T-helper 1 cell treated with Interleukin-12 subunit alpha and Interleukin-12 subunit beta and Interleukin-4 antibody, amounts not matched to agents 30 μg/mL and 1 μg/mL, for 36 hours (primary cell): ENCODE data around the gene CADPS2.

Experiments
- H3K27ac Mint-ChIP-seq: one replicate; pipeline ENCODE4 v1.8.0; 2021; ENCODE audit warnings: mild to moderate bottlenecking, mixed read lengths
- H3K27me3 Mint-ChIP-seq: one replicate; pipeline ENCODE4 v1.8.0; 2021; ENCODE audit warnings: low read depth, mixed read lengths
- H3K36me3 Mint-ChIP-seq: one replicate; pipeline ENCODE4 v1.8.0; 2021; ENCODE audit warnings: low read depth, mixed read lengths
- H3K4me1 Mint-ChIP-seq: one replicate; pipeline ENCODE4 v1.8.0; 2021; ENCODE audit warnings: low read depth, mixed read lengths
- H3K4me3 Mint-ChIP-seq: one replicate; pipeline ENCODE4 v1.8.0; 2021; ENCODE audit warnings: mild to moderate bottlenecking, moderate library complexity, mixed read lengths
- H3K9me3 Mint-ChIP-seq: one replicate; pipeline ENCODE4 v1.8.0; 2021; ENCODE audit warnings: mixed read lengths

Gene CADPS2

DNA sequence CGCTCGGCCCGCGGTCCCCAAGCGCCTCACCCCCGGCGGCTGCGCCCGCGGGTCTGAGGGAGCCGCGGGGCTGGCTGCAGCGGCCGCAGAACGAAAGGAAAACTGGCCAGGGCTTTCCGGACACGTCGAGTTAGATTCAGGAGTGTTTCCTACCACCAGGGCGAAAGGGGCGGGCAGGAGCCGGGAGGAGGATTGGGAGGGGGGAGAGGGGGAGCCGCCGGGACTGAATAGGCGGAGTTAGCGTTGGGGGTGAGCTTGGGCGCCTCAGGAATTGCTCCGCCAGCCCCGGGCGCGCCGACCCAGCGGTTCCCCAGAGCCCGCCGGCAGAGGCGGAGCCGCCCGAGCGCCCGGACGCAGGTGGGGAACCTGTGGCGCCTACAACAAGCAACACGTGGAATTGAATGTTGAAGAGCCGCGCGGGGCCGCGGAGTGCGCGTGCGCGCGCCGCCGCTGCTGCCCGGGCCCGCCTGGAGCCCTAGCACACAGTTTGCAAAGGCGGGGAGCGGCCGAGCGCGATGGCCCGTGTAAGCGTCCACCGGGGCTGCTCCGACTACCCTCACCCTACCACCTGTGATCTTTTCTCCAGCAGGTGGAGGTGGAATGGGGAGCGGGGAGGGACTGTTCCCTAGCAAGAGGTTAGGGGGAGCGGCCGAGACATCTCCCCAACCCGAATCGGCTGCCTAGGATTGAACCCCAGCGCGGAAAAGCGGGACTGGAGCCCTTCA, at the start of gene CADPS2:
TSS of gene CADPS2 (minus strand) at position 104 of the 725 bp plus-strand sequence. CDS start 123 bp downstream, outside the sequence.
- no peaks in the 10 kb centered on the region for H3K36me3 Mint-ChIP-seq
- no peak within 1 kb of the TSS for H3K27ac Mint-ChIP-seq
- H3K9me3 Mint-ChIP-seq = no peaks in the 10 kb centered on the region
- peak within 1 kb of the TSS; percentile 53 for H3K4me3 Mint-ChIP-seq
- H3K27me3 Mint-ChIP-seq = peaks cover 63% of the 10 kb centered on the region
- peaks cover 4% of the 10 kb centered on the region for H3K4me1 Mint-ChIP-seq

DNA sequence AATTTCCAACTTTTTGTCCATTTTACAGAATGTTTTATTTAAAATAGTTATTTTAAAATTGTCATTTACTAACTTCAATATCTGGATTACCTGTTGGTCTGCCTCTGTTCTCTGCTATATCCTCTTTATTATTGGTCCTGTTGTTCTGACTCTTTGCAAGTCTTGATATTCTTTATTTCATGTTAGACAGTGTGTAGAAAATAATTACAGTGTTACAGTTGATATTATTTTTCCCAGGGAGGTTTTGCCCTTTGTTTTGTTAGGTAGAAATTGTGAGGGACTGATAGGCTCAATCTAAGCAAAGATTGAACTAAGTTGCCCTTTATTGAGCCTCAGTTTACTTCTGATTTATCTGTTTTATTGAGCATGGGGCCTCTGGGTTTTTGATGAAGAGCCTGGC, 49.4 kb upstream of the CADPS2 start:
- Mint-ChIP-seq H3K4me1 (no peaks in the 10 kb centered on the region), H3K9me3 (no peaks in the 10 kb centered on the region), H3K4me3 (no peak overlapping the region), H3K27ac (no peak overlapping the region), H3K27me3 (no peaks in the 10 kb centered on the region), H3K36me3 (no peaks in the 10 kb centered on the region)

DNA sequence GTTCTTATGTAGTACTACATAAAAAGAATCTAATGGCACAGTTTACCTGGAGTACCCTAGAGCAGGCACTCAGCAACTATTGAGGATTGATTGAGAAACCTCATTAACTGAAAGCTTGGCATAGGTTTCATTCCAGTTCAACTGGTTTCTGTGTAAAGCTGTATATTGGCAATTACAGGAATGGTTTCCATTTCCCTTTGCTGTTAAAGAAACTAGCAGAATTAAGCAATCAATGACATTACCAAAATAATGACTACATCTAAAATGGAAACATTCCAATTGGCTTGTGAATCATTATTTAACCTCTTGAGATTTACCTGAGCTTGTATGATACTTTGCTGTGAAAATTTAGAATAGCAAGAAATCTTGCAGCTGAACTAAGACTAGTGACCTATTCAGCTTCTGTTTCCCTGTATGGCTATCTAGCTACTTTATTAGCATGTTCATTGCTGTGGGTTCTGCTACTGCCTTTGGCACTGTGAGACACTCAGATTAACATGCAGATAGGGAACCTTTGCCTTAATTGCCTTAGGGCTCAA, 33.5 kb upstream of the CADPS2 start:
- no peaks in the 10 kb centered on the region for H3K27me3 Mint-ChIP-seq
- no peak overlapping the region for H3K27ac Mint-ChIP-seq
- no peaks in the 10 kb centered on the region for H3K4me1 Mint-ChIP-seq
- no peaks in the 10 kb centered on the region for H3K9me3 Mint-ChIP-seq
- H3K36me3 Mint-ChIP-seq = no peaks in the 10 kb centered on the region
- H3K4me3 Mint-ChIP-seq = no peak overlapping the region

DNA sequence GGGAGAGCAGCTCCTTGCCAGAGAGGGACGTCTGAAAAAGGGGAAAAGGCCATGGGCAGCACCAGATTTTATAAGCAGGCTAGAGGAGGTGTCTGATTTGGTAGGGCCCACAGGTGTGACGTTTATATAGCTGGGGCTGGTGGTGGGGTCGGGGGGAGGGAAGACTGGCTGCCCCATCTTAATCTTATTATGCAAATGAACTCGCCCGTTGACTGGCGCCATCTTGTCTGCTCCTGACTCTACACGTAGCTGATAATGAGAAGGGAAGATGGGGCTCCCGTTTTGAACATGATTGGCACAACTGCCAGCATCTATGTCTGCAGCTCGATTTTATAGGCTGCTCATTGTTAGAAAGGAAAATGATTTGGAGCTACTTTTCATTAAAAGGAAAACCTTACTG, 28.6 kb upstream of the CADPS2 start:
- Mint-ChIP-seq H3K4me1 (no peaks in the 10 kb centered on the region), H3K4me3 (no peak overlapping the region), H3K9me3 (no peaks in the 10 kb centered on the region), H3K27me3 (no peaks in the 10 kb centered on the region), H3K27ac (no peak overlapping the region), H3K36me3 (no peaks in the 10 kb centered on the region)

DNA sequence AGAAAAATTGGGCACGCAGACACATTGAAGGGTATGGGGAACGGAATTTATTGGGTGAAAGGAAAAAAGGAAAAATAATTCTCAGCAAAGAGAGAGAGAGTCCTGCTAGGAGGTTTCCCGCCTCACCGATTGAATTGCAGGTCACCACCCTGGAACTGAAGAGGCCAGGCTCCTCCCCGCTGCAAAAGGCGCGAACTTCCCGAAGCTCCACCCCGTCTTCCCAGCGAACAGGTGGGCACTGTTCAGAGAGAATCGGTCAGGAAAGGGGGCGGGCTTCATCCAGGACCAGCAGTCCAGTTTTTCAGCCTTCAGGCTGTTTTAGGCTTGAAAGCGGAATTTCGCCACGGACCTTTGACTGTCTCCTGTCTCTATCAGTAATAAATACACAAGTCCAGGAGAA, 27.3 kb upstream of the CADPS2 start:
- Mint-ChIP-seq H3K4me1 (no peaks in the 10 kb centered on the region), H3K9me3 (no peaks in the 10 kb centered on the region), H3K27me3 (no peaks in the 10 kb centered on the region), H3K4me3 (no peak overlapping the region), H3K27ac (no peak overlapping the region), H3K36me3 (no peaks in the 10 kb centered on the region)

DNA sequence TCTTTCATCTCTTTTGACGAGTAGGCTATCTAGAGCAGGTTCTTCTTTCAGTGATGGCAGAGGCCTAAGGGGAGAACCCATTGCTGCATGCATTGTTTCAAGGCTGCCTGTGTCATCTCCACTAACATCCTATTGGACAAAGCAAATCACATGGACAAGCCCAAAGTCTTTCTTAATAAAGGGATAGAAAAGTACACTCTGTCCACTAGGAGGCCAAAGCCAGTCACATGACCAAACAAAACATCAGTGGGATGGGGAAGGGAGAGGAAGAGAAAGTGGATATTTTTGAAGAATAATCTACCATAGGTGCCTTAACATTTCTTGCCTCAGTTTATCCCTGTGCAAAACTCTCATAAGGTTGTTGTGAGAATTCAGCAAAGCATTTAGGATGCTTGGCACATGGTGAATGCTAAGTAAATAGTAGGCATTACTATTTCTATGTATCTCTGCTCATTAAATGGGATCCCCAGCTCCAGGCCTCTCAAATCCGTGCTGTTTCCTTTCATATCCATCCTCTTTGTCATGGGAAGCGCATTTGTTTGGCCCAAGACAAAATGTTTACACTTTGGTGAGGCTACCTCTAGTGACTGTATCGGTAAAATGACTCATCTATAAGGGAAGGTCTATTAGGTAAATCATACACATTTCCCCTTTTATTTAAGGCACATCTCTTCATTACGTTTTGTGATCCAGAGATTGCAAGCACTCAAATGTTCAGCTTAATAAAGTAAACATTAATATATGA, 16.7 kb upstream of the CADPS2 start:
- Mint-ChIP-seq H3K4me1 (no peaks in the 10 kb centered on the region), H3K4me3 (no peak overlapping the region), H3K36me3 (no peaks in the 10 kb centered on the region), H3K27me3 (no peaks in the 10 kb centered on the region), H3K9me3 (no peaks in the 10 kb centered on the region), H3K27ac (no peak overlapping the region)

DNA sequence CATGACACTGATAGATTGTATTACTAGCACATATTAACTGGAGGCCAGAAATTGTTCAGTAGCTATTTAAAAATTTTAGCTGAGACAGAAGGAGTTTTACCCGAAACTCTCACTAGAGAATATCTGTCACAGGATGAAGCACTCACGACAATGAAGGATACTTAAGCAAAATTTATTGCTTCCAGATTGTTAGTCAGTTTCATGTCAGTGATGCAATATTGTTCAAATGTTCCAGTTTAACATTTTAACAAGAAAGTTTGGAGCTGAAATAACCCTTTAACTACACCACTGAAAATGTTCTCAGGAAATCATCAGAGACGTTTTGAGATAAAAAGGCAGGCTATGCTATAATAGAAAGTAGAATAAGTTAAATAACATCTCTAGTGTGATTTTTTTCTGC, 15.0 kb upstream of the CADPS2 start:
- H3K9me3 Mint-ChIP-seq = no peaks in the 10 kb centered on the region
- H3K27me3 Mint-ChIP-seq = no peaks in the 10 kb centered on the region
- no peak overlapping the region for H3K27ac Mint-ChIP-seq
- no peaks in the 10 kb centered on the region for H3K36me3 Mint-ChIP-seq
- H3K4me1 Mint-ChIP-seq = no peaks in the 10 kb centered on the region
- no peak overlapping the region for H3K4me3 Mint-ChIP-seq

DNA sequence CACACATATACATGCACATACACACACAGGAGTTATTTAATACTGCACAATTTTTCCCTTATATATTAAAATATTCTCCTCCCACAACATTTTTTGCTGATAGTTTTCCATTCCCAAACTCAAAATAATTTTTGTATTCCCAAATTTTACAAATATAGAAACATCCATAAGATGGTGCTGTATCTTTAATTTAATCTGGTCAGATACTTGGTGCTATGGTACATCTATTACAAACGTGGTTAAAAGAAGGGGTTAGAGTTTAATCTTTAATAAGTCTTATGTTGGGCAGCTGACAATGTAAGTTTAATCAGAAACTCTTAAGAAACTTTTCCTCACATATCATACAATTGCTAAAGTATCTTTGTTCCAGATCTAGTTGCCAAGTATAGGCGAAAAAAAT, 10.2 kb upstream of the CADPS2 start:
- no peaks in the 10 kb centered on the region for H3K36me3 Mint-ChIP-seq
- H3K9me3 Mint-ChIP-seq = no peaks in the 10 kb centered on the region

DNA sequence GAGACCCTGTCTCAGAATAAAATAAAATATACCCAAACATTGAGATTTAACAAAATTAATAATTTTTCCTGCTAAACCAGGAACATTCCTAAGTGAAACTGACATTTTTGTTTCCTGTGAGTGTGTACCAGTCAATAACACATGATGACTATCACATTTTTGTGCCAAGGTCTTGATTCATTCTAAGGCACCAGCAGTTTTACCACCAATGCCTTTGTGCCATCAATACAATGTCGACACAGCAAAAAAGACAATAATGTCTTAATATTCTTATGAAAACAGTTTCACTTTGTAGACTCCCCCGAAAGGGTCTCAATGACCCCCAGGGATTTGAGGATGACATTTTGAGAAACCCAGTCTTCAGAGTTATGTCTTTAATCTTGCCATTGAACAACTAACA, 7.2 kb upstream of the CADPS2 start:
- H3K4me3 Mint-ChIP-seq = no peak overlapping the region
- peaks cover 8% of the 10 kb centered on the region for H3K27me3 Mint-ChIP-seq
- no peak overlapping the region for H3K27ac Mint-ChIP-seq
- no peaks in the 10 kb centered on the region for H3K36me3 Mint-ChIP-seq
- H3K9me3 Mint-ChIP-seq = no peaks in the 10 kb centered on the region
- no peaks in the 10 kb centered on the region for H3K4me1 Mint-ChIP-seq

More for the DNA sequence above, 10.2 kb upstream of the CADPS2 start:
- Mint-ChIP-seq H3K27ac (no peak overlapping the region), H3K4me3 (no peak overlapping the region), H3K27me3 (no peaks in the 10 kb centered on the region), H3K4me1 (no peaks in the 10 kb centered on the region)

DNA sequence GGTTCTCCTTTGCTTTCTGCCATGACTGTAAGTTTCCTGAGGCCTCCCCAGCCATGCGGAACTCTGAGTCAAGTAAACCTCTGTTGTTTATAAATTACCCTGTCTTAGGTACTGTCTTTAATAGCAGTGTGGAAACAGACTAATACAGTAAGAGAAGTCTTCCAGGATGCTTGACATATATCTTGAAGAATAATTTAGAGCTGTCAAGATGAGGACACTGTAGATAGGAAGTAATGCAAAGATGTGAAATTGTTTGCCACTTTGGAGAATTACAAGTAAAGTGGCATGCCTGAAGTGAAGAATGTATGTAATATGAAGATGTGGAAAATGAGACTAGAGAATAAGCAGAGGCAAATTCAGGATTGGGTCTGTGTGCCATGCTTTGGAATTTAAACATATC, 2.9 kb upstream of the CADPS2 start:
- peaks cover 44% of the 10 kb centered on the region for H3K27me3 Mint-ChIP-seq

DNA sequence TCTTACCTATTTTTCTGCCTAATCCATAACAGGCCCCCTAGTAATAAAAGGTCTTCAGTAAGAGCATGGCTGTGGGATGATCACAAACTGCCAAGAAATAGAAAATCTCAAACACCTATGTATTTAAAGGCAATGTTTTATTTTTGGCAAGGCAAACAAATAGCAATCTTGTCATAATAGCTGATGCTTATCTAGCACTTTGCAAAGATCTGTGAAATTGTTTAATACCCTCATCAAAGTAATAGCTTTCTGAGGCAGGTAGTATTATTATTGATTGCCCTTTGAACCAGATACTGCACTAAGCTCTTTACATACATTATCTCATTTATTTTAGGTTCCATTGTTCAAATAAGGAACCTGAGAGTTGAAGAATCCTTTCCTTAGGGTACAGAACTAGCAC, 1.6 kb upstream of the CADPS2 start:
- Mint-ChIP-seq H3K4me1 (peaks cover 4% of the 10 kb centered on the region), H3K9me3 (no peaks in the 10 kb centered on the region), H3K36me3 (no peaks in the 10 kb centered on the region), H3K4me3 (no peak overlapping the region), H3K27ac (no peak overlapping the region), H3K27me3 (peaks cover 54% of the 10 kb centered on the region)

More for the DNA sequence above, 2.9 kb upstream of the CADPS2 start:
- Mint-ChIP-seq H3K36me3 (no peaks in the 10 kb centered on the region), H3K9me3 (no peaks in the 10 kb centered on the region), H3K4me1 (peaks cover 4% of the 10 kb centered on the region), H3K4me3 (no peak overlapping the region), H3K27ac (no peak overlapping the region)

DNA sequence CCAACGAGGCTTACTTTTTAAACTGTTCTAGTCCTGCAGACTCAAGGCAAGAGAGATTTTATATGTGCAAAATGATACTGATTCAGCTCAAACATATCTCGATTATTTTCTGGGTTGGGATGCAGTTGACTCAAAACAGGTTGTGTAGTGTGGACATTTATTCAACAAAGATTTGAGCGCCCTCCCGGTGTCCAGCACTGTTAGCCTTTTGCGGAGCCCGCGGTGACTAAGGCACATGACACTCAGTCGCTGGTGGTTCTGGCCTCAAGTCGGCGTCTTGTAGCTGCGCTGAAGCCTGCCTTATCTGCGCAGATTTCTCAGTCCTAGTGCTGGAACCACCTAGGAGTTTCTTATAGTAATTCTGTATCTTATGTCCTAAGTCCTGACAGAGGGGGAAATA, 938 bp upstream of the CADPS2 start:
- Mint-ChIP-seq H3K4me3 (peak overlapping the region; percentile 39), H3K9me3 (no peaks in the 10 kb centered on the region), H3K27me3 (peaks cover 59% of the 10 kb centered on the region), H3K27ac (no peak overlapping the region), H3K4me1 (peaks cover 4% of the 10 kb centered on the region), H3K36me3 (no peaks in the 10 kb centered on the region)

DNA sequence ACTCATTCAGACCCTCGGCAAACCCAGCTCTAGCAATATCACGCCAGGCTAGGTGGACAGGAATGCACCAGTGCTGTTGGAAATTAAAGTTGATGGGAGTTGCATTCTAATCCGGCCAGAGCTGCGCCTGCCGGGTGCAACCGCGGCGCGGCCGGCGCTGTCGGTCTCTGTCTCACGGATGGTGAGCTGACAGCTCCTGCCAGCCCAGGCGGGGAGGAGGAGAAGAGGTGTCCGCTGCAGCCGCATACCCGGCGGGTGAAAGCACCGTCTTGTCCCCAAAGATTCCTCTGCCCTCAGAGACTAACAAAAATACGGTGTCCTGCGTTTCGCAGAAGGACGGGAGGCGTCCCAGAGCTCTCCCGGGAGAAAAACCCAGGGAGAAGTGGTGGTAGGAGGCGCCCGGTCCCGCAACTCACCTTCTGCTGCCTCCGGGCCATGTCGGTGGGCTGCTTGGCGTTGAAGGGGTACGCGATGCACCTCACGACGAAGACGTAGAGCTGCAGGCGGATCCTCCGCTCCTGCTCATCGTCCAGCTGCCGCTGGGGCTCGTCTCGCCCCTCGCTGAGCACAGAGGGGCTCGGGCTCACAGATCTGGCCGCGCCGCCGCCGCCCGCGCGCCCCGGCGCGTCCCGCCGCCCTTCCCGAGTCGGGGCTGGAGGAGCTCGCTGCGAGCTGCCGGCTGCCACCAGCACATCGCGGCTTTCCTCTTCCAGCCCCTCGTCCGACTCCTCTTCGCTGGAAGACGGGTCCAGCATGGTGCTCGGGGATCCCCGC, 490 bp downstream of the CADPS2 start:
- Mint-ChIP-seq H3K4me3 (peak overlapping the region; percentile 53), H3K36me3 (no peaks in the 10 kb centered on the region), H3K9me3 (no peaks in the 10 kb centered on the region), H3K4me1 (peaks cover 4% of the 10 kb centered on the region), H3K27ac (no peak overlapping the region), H3K27me3 (peaks cover 63% of the 10 kb centered on the region)

DNA sequence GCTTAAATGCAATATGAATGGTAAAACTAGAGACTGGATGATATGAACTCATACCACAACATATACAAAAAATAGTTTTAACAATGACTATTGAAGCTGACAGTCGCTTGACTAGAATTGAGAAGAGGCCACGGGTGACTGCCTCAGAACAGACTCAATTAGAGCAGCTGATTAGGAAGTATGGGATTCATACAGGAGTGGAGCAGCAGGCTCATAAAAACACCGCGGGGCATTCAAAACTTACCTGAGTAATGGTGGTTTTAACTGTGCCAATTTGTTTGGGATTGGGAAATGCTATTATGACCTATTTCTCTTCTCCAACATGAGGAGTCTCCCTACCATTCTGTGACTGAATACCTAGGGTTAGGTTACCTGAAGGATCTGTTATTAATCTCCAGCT, 2.1 kb downstream of the CADPS2 start:
- Mint-ChIP-seq H3K4me3 (no peak overlapping the region), H3K4me1 (peaks cover 4% of the 10 kb centered on the region), H3K27me3 (peaks cover 60% of the 10 kb centered on the region), H3K27ac (no peak overlapping the region), H3K36me3 (no peaks in the 10 kb centered on the region), H3K9me3 (no peaks in the 10 kb centered on the region)
